ENCODE results near the gene IDUA.

DNA sequence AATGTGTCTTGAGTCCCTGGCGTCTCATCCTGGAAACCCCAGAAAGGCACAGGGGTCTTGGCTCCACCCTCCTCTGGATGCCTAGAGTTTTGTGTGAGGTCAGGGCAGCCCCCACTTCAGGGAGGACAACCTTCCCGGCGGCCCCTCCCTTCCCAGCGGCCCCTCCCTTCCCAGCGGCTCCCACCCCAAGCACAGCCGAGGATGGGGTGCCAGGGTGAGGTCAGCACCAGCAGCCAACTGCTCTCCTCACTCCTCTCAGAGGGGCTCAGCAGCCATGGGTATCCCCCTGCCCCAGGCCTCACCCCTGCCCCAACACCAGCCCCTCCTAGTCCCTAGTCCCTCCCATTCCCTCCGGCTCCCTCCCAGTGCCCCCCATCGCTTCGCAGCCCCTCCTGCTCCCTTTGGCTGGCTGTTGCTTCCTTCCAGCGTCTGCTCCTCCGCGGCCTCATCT lies 30.9 kb upstream of the IDUA start:
- no peak for TF ChIP-seq YY1 (IDR thresholded peaks at IDR 0.05; ENCODE audit: insufficient read depth, insufficient read length)
- TF ChIP-seq ZNF274 (IDR thresholded peaks at IDR 0.05; ENCODE audit: low read depth, low read length) = no peak
- TF ChIP-seq SUZ12 (IDR thresholded peaks at IDR 0.05; ENCODE audit: extremely low read depth, insufficient read depth, insufficient read length) = no peak

Measured in NT2/D1 (cell line).